HG03571 (cell line): Measurements from ENCODE around the gene ADAMTS2.

ENCODE experiments used
- ATAC-seq: cut with Tn5 transposase; IDR thresholded peaks from one replicate; pipeline ENCODE4 v1.9.1; 2021; ENCODE audit not compliant: unreplicated experiment

The ADAMTS2 gene

GRCh38 chr5:179204572-179204971 is 140.7 kb downstream of the ADAMTS2 start:
- no peak for ATAC-seq

GRCh38 chr5:179203248-179203647 is 142.0 kb downstream of the ADAMTS2 start:
- ATAC-seq, result no peak

GRCh38 chr5:179201986-179202385 is 143.3 kb downstream of the ADAMTS2 start:
- ATAC-seq, result no peak

- no peak for ATAC-seq
Measured at GRCh38 chr5:179199246-179199645, 146.0 kb downstream of the ADAMTS2 start.

- ATAC-seq, result no peak
Measured at GRCh38 chr5:179198825-179199224, 146.4 kb downstream of the ADAMTS2 start.

GRCh38 chr5:179196405-179197079 is 148.7 kb downstream of the ADAMTS2 start:
- no peak for ATAC-seq

- no peak for ATAC-seq
Measured at GRCh38 chr5:179195561-179196404, 149.5 kb downstream of the ADAMTS2 start.

- ATAC-seq, result no peak
Measured at GRCh38 chr5:179194941-179195381, 150.3 kb downstream of the ADAMTS2 start.

GRCh38 chr5:179194201-179194910 is 150.9 kb downstream of the ADAMTS2 start:
- no peak for ATAC-seq

GRCh38 chr5:179193746-179194145 is 151.5 kb downstream of the ADAMTS2 start:
- no peak for ATAC-seq

- ATAC-seq, result no peak
Measured at GRCh38 chr5:179192891-179193470, 152.3 kb downstream of the ADAMTS2 start.

GRCh38 chr5:179192185-179192890 is 152.9 kb downstream of the ADAMTS2 start:
- no peak for ATAC-seq

- ATAC-seq, result no peak
Measured at GRCh38 chr5:179191506-179192184, 153.6 kb downstream of the ADAMTS2 start.

- ATAC-seq, result no peak
Measured at GRCh38 chr5:179190851-179191505, 154.3 kb downstream of the ADAMTS2 start.

- no peak for ATAC-seq
Measured at GRCh38 chr5:179188636-179189035, 156.6 kb downstream of the ADAMTS2 start.

GRCh38 chr5:179187681-179188575 is 157.3 kb downstream of the ADAMTS2 start:
- no peak for ATAC-seq

GRCh38 chr5:179187229-179187678 is 158.0 kb downstream of the ADAMTS2 start:
- no peak for ATAC-seq

GRCh38 chr5:179186801-179187200 is 158.5 kb downstream of the ADAMTS2 start:
- ATAC-seq, result no peak
